ENCODE measurements around the gene TTC33. TPM values are rescaled to one million over a fixed set of nuclear protein-coding genes. Genes with fewer than 3 reads are reported as not detected.

Gene TTC33
- polyA plus RNA-seq, 1 donor from 2014 or later: 73.5 TPM

GRCh38 chr5:40484495-40484894 is 271.3 kb downstream of the TTC33 start:
- no peaks in the 10 kb centered on the region for H3K79me2 ChIP-seq (replicated peaks; ENCODE audit: insufficient read depth, low read length)
- no peaks in the 10 kb centered on the region for H3F3A ChIP-seq (ENCODE audit: insufficient read depth, low read length, poor library complexity, severe bottlenecking)
- H4K20me1 ChIP-seq (ENCODE audit: insufficient read depth): no peaks in the 10 kb centered on the region
- no peak overlapping the region for H3K9ac ChIP-seq (ENCODE audit: low read length)
- H3K36me3 ChIP-seq (ENCODE audit: insufficient read depth, low read length): no peaks in the 10 kb centered on the region
- no peak overlapping the region for H3K27ac ChIP-seq (ENCODE audit: low read length)
- TF ChIP-seq EZH2 (IDR thresholded peaks at IDR 0.05; ENCODE audit: borderline replicate concordance, insufficient read depth, low read length, poor library complexity, severe bottlenecking) (no peak), RAD21 (conservative IDR thresholded peaks at IDR 0.05) (no peak), POLR2AphosphoS5 (IDR thresholded peaks at IDR 0.05) (no peak), EP300 (conservative IDR thresholded peaks at IDR 0.05; ENCODE audit: poor library complexity, severe bottlenecking) (no peak), SMC3 (conservative IDR thresholded peaks at IDR 0.05; ENCODE audit: poor library complexity) (no peak), MXI1 (conservative IDR thresholded peaks at IDR 0.05; ENCODE audit: poor library complexity, severe bottlenecking) (no peak), REST (IDR thresholded peaks at IDR 0.05; ENCODE audit: borderline replicate concordance) (no peak), CTCF (IDR thresholded peaks at IDR 0.05; ENCODE audit: poor library complexity, severe bottlenecking) (no peak), TAF1 (IDR thresholded peaks at IDR 0.05; ENCODE audit: low read depth) (no peak)
- H3K9me3 ChIP-seq (ENCODE audit: low read length): no peaks in the 10 kb centered on the region
- H3K4me3 ChIP-seq (ENCODE audit: low read length): no peak overlapping the region
- no peaks in the 10 kb centered on the region for H3K27me3 ChIP-seq (ENCODE audit: insufficient read depth, low read depth, low read length)
- no peaks in the 10 kb centered on the region for H3K9me2 ChIP-seq (ENCODE audit: insufficient read depth, low read length)
- H2AFZ ChIP-seq (ENCODE audit: low read depth, low read length): no peak overlapping the region
- H3K4me2 ChIP-seq (ENCODE audit: low read length): no peak overlapping the region

- H3F3A ChIP-seq (ENCODE audit: insufficient read depth, low read length, poor library complexity, severe bottlenecking): no peaks in the 10 kb centered on the region
- H2AFZ ChIP-seq (ENCODE audit: low read depth, low read length): no peak overlapping the region
- H3K4me2 ChIP-seq (ENCODE audit: low read length): no peak overlapping the region
- no peaks in the 10 kb centered on the region for H3K79me2 ChIP-seq (replicated peaks; ENCODE audit: insufficient read depth, low read length)
- H3K27ac ChIP-seq (ENCODE audit: low read length): no peak overlapping the region
- no peak overlapping the region for H3K9ac ChIP-seq (ENCODE audit: low read length)
- H3K27me3 ChIP-seq (ENCODE audit: insufficient read depth, low read depth, low read length): no peaks in the 10 kb centered on the region
- H3K4me3 ChIP-seq (ENCODE audit: low read length): no peak overlapping the region
- no peaks in the 10 kb centered on the region for H4K20me1 ChIP-seq (ENCODE audit: insufficient read depth)
- no peaks in the 10 kb centered on the region for H3K9me2 ChIP-seq (ENCODE audit: insufficient read depth, low read length)
- no peaks in the 10 kb centered on the region for H3K36me3 ChIP-seq (ENCODE audit: insufficient read depth, low read length)
- TF ChIP-seq CTCF (IDR thresholded peaks at IDR 0.05; ENCODE audit: poor library complexity, severe bottlenecking) (no peak), SMC3 (conservative IDR thresholded peaks at IDR 0.05; ENCODE audit: poor library complexity) (no peak)
- no peaks in the 10 kb centered on the region for H3K9me3 ChIP-seq (ENCODE audit: low read length)
Measured at GRCh38 chr5:40483316-40483715, 272.4 kb downstream of the TTC33 start.

All from neural cell (in vitro differentiated cells).